ENCODE measurements around the gene BRAF. TPM values are rescaled to one million over a fixed set of nuclear protein-coding genes. Genes with fewer than 3 reads are reported as not detected.
"Not testable (repeated sequence)": the region's sequence is repeated elsewhere in the genome, so short reads cannot be mapped to it uniquely, and the experiment has no call there.

Gene BRAF
- polyA plus RNA-seq, 3 donors from 2014 or later = 4.9 to 13.2 (median 5.4) TPM

DNA sequence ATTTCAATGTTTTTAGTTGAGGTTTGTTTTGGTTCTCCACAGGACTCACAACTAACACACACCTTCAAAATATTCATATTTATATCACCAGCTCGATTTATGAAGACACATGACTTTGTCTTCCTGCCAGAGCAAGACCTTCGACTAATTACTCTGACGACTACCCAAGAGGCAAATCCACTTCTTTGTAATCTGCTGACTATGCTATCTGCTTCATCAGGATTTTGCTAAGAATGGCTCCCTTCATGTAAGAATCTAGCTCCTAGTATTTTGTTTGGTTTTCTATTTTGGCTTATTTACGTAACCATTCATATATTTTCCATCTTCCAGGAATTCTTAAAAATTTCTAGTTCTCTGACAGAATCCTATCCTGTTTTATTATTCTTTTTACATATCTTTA is 93.0 kb downstream of the BRAF start:
- no peaks in the 10 kb centered on the region for H3K27me3 Mint-ChIP-seq (ENCODE audit: low read depth in 3 of 3)
- H3K9me3 Mint-ChIP-seq = no peaks in the 10 kb centered on the region
- H3K27ac Mint-ChIP-seq = no peak overlapping the region
- peaks cover 0 to 26% (median 7%) of the 10 kb centered on the region in 3 donors for H3K36me3 Mint-ChIP-seq
- DNase-seq = no peak
- H3K4me3 Mint-ChIP-seq = no peak overlapping the region
- H3K4me1 Mint-ChIP-seq = peaks cover 5 to 15% of the 10 kb centered on the region in 2 donors

DNA sequence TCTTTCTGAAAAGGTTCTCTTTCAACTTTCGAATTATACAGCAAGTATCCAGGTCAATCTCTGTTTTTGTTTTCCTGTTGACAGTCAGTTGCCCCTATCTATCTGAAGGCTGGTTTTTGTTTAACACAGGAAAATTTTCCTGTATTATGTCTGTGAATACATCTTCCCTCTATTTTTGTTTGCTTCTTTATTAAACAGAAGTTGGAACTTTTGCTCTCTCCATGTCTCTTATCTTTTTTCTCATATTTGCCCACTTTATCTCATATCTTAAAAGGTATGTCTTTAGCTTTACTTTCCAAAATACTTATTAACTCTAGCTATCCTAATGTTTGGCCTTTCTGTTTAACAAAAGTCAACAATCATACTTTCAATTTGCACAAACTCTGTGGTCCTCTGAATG is 95.0 kb downstream of the BRAF start:
- DNase-seq = no peak
- Mint-ChIP-seq H3K27ac (no peak overlapping the region), H3K9me3 (no peaks in the 10 kb centered on the region), H3K27me3 (ENCODE audit: low read depth in 3 of 3) (no peaks in the 10 kb centered on the region), H3K4me3 (no peak overlapping the region), H3K36me3 (peaks cover 0 to 26% (median 7%) of the 10 kb centered on the region in 3 donors), H3K4me1 (peaks cover 4 to 8% of the 10 kb centered on the region in 2 donors)

DNA sequence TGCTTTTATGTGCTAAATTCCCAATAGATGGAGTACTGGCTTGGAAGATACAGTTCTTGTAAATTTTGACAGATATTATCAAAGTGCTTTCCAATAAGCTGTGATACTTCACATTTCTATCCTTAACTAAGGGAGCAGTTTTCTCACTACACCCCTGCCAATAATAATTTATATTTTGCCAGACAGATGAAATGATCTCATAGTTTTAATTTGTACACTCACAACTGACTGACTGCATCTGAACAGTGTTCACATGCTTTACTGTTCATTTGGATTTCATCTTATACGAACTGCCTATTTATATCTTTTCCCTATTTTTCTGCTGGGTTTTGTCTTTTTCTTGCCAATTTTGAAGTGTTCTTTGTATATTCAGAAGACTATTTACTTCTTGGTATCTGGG is 96.0 kb downstream of the BRAF start:
- Mint-ChIP-seq H3K27me3 (ENCODE audit: low read depth in 3 of 3) (no peaks in the 10 kb centered on the region), H3K4me3 (no peak overlapping the region), H3K4me1 (no peaks in the 10 kb centered on the region), H3K9me3 (no peaks in the 10 kb centered on the region), H3K36me3 (peaks cover 0 to 22% (median 4%) of the 10 kb centered on the region in 3 donors), H3K27ac (no peak overlapping the region)
- no peak for DNase-seq

DNA sequence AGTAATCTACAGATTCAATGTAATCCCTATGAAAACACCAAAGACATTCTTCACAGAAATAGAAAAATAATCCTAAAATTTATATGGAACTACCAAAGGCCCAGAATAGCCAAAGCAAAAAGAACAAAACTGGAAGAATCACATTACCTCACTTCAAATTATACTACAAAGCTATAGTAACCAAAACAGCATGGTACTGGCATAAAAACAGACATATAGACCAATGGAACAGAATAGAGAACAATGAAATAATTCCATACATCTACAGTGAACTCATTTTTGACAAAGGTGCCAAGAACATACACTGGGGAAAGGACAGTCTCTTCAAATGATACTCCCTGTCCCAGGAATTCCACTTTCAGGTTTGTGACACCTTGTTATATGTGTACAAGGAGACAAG is 107.3 kb downstream of the BRAF start:
- H3K4me1 Mint-ChIP-seq; H3K27ac Mint-ChIP-seq; DNase-seq; H3K36me3 Mint-ChIP-seq; H3K27me3 Mint-ChIP-seq (ENCODE audit: low read depth in 3 of 3); H3K9me3 Mint-ChIP-seq; H3K4me3 Mint-ChIP-seq: not testable (repeated sequence)

DNA sequence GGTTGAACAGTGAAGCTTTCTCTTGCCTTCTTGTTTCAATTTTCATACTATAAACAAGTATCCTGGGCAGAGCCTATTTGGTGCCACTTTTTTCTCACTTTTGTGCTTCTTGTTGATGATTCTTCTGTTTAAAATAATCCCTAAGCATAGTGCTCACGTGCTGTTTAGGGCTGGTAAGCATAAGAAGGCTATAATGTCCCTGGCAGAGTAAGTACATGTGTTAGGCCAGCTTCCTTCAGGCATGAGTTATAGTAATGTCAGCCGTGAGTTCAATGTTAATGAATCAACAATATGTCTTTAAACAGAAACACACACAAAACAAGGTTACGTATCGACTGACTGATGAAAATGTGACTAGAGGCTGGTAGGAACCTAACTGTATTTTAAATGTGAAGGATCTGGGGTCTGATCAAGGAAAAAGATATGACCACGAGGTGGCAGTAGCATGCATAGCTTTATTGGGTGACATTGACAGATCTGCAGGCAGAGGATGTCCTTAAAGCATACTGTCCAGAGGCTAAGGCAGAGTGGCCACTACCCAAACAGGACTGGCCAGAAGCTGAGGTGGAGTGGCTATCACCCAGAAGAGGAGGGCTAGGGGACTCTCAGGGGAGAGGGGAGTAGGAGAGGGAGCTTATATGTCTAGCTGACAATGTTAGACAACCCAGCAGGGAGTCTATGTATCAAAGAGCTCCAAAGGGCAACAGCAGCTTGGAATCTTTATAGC is 113.7 kb downstream of the BRAF start:
- Mint-ChIP-seq H3K9me3 (no peaks in the 10 kb centered on the region), H3K27me3 (ENCODE audit: low read depth in 3 of 3) (no peaks in the 10 kb centered on the region), H3K36me3 (no peaks in the 10 kb centered on the region), H3K4me3 (no peak overlapping the region), H3K27ac (peak overlapping the region in 1 of 6 donors; percentile 61), H3K4me1 (peaks cover 4 to 5% of the 10 kb centered on the region in 2 donors)
- DNase-seq = peak; percentile 54 to 60 (median 57)

DNA sequence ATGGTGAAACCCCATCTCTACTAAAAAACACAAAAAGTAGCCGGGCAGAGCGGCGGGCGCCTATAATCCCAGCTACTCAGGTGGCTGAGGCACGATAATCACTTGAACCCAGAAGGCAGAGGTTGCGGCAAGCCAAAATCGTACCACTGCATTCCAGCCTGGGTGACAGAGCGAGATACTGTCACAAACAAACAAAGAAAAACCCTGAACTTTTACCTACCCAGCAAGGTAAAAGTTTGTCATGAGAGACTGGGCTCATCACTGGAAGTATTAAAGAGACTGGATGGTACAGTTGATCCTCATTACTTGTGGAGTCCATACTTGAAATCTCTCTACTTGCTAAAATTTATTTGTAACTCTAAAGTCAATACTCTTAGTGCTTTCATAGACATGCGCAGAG is 114.3 kb downstream of the BRAF start:
- Mint-ChIP-seq H3K36me3 (no peaks in the 10 kb centered on the region), H3K4me1 (peaks cover 4 to 5% of the 10 kb centered on the region in 2 donors), H3K27ac (no peak overlapping the region), H3K9me3 (no peaks in the 10 kb centered on the region), H3K4me3 (no peak overlapping the region), H3K27me3 (ENCODE audit: low read depth in 3 of 3) (no peaks in the 10 kb centered on the region)
- no peak for DNase-seq

DNA sequence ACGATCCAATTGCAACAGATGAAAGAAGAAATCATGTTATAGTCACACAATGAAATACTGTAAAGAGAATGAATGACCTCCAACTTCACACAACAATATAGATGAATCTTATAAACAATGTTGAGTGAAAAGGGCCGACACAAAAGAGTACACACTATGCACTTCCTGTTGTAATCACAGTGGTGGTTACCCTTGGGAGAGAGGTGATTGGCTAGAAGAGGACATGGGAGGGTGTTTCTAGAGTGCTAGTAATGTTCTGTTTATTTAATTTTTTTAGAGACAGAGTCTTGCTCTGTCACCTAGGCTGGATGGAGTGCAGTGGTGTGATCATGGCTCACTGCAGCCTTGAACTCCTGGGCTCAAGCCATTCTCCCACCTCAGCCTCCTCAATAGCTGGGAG is 145.8 kb downstream of the BRAF start:
- H3K36me3 Mint-ChIP-seq = peaks cover 13 to 31% (median 21%) of the 10 kb centered on the region in 3 donors
- peaks cover 6 to 8% of the 10 kb centered on the region in 2 donors for H3K4me1 Mint-ChIP-seq
- no peaks in the 10 kb centered on the region for H3K9me3 Mint-ChIP-seq
- peak overlapping the region in 2 of 6 donors; percentile 59 to 89 for H3K27ac Mint-ChIP-seq
- DNase-seq = peak in 2 of 3 donors; percentile 4 to 8
- peak overlapping the region in 1 of 5 donors; percentile 0 for H3K4me3 Mint-ChIP-seq
- H3K27me3 Mint-ChIP-seq (ENCODE audit: low read depth in 3 of 3) = no peaks in the 10 kb centered on the region

DNA sequence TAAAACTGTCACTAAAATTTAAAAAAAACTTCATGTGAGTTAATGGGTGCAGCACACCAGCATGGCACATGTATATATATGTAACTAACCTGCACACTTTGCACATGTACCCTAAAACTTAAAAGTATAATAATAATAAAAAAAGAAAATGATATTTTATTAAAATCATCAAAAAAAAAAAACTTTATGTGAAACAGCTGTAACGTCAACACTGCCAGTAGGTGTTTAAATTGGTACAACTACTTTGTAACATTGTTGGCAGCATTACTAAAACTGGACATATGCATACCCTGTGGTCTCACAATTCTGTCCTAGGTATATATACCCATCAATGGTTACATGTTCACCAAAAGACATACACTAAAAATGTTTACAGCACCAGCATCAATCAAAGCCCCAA is 146.2 kb downstream of the BRAF start:
- no peaks in the 10 kb centered on the region for H3K9me3 Mint-ChIP-seq
- H3K27me3 Mint-ChIP-seq (ENCODE audit: low read depth in 3 of 3) = no peaks in the 10 kb centered on the region
- H3K4me1 Mint-ChIP-seq = peaks cover 6 to 8% of the 10 kb centered on the region in 2 donors
- H3K27ac Mint-ChIP-seq = peak overlapping the region in 1 of 6 donors; percentile 59
- no peak overlapping the region for H3K4me3 Mint-ChIP-seq
- H3K36me3 Mint-ChIP-seq = peaks cover 13 to 31% (median 25%) of the 10 kb centered on the region in 3 donors
- DNase-seq = no peak

DNA sequence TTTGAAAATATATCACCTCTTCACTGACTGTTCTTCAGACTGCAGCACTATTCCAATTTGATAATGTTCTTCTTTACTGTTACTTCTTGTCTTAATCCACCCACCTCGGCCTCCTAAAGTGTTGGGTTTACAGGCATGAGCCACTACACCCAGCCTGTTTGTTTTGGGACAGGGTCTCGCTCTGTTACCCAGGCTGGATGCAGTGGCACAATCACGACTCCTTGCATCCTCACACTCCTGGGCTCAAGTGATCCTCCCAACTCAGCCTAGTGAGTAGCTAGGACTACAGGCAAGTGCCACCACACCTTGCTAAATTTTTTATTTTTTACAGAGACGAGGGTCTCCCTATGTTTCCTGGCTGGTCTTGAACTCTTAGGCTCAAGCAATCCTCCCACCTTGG is 150.4 kb downstream of the BRAF start:
- Mint-ChIP-seq H3K4me3 (no peak overlapping the region), H3K9me3 (no peaks in the 10 kb centered on the region), H3K36me3 (peaks cover 15 to 36% (median 34%) of the 10 kb centered on the region in 3 donors), H3K27me3 (ENCODE audit: low read depth in 3 of 3) (no peaks in the 10 kb centered on the region), H3K27ac (no peak overlapping the region), H3K4me1 (peaks cover 6 to 8% of the 10 kb centered on the region in 2 donors)
- DNase-seq = no peak

DNA sequence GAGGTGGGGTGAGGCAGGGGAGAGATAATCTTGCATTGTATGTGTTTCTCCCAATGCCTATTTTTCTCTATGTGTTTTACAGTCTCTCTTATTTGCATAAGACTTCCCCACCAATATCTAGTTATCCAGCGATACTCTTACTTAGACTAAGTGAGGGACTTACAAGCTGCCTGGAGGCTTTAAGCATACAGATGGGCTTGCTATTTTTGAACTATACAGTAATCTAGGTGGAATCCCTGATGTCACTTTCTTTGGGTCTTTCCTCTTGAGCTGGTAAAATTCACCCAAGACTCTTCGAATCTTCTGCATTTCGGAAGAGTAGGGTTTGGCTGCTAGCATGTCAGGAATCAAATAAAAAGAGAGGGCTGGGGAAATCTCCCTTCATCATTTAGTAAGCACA is 151.6 kb downstream of the BRAF start:
- H3K27me3 Mint-ChIP-seq (ENCODE audit: low read depth in 3 of 3) = no peaks in the 10 kb centered on the region
- no peak overlapping the region for H3K4me3 Mint-ChIP-seq
- H3K36me3 Mint-ChIP-seq = peaks cover 12 to 37% (median 33%) of the 10 kb centered on the region in 3 donors
- no peaks in the 10 kb centered on the region for H3K4me1 Mint-ChIP-seq
- no peak overlapping the region for H3K27ac Mint-ChIP-seq
- DNase-seq = no peak
- H3K9me3 Mint-ChIP-seq = no peaks in the 10 kb centered on the region

DNA sequence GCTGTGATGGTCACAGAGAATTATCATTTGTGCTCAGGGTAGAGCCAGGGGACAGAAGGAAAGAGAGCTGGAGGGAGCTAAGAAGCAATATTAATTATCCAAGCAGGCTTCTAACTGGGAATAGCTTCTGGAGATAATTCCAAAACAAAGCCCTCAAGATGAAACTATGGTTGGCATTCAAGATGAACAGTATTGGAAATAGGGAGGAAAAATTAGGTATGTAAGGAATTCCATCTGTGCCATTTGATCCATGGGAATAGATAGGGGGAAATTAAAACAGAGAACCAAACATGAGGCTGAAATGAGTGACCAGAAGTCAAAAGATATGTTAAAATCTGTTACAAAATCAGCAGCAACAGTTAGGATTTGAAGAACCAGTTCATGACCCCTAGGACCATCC is 152.9 kb downstream of the BRAF start:
- Mint-ChIP-seq H3K27me3 (ENCODE audit: low read depth in 3 of 3) (no peaks in the 10 kb centered on the region), H3K9me3 (no peaks in the 10 kb centered on the region), H3K4me3 (no peak overlapping the region), H3K36me3 (peaks cover 18 to 43% (median 35%) of the 10 kb centered on the region in 3 donors), H3K4me1 (peaks cover 4 to 11% of the 10 kb centered on the region in 2 donors), H3K27ac (no peak overlapping the region)
- no peak for DNase-seq

DNA sequence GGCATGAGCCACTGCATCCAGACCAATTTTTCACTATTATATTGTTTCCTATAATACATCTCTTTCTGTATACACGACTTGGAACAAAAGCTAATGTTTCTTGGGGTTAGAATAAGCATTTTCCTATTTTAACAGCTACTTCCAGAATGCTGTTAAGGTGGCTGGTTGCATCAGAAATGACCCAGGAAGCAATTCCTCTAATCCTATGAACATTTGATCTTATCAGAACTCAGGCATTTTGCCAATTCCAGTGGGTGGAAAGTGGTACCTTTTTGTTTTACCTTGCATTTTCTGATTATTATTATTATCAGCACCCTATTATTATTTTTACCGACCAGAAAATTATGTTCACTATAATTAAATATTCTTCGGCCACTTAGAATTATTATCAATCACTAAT is 154.9 kb downstream of the BRAF start:
- no peak overlapping the region for H3K4me3 Mint-ChIP-seq
- H3K27me3 Mint-ChIP-seq (ENCODE audit: low read depth in 3 of 3) = no peaks in the 10 kb centered on the region
- H3K4me1 Mint-ChIP-seq = peaks cover 4 to 11% of the 10 kb centered on the region in 2 donors
- no peak for DNase-seq
- H3K36me3 Mint-ChIP-seq = peaks cover 18 to 34% (median 33%) of the 10 kb centered on the region in 3 donors
- no peak overlapping the region for H3K27ac Mint-ChIP-seq
- no peaks in the 10 kb centered on the region for H3K9me3 Mint-ChIP-seq

DNA sequence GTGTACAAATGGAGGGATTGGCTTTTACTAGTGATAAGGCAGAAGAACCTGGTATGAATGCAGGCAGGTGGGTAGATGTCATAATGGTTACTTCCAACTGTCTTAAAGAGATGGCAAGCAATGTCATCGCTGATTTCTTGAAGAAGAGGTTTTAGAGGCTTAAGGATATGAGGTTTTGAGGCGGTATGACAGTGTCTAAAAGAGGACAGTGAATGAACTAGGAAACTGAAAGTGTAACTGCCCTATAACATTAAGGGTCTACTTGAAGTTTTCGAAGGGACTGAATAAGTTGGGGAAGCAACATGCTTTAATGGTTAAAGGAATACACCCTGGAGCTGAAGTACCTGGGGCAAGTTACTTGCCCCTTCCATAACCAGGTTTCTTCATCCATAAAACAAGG is 157.3 kb downstream of the BRAF start:
- H3K4me3 Mint-ChIP-seq = peak overlapping the region in 1 of 5 donors; percentile 12
- H3K9me3 Mint-ChIP-seq = no peaks in the 10 kb centered on the region
- peak overlapping the region in 3 of 6 donors; percentile 2 to 32 (median 16) for H3K27ac Mint-ChIP-seq
- peaks cover 17 to 31% (median 18%) of the 10 kb centered on the region in 3 donors for H3K36me3 Mint-ChIP-seq
- H3K27me3 Mint-ChIP-seq (ENCODE audit: low read depth in 3 of 3) = no peaks in the 10 kb centered on the region
- DNase-seq = no peak
- H3K4me1 Mint-ChIP-seq = peaks cover 4 to 11% of the 10 kb centered on the region in 2 donors

DNA sequence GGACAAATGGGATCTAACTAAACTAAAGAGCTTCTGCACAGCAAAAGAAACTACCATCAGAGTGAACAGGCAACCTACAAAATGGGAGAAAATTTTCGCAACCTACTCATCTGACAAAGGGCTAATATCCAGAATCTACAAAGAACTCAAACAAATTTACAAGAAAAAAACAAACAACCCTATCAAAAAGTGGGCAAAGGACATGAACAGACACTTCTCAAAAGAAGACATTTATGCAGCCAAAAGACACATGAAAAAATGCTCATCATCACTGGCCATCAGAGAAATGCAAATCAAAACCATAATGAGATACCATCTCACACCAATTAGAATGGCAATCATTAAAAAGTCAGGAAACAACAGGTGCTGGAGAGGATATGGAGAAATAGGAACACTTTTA is 159.3 kb downstream of the BRAF start:
- DNase-seq; H3K27me3 Mint-ChIP-seq (ENCODE audit: low read depth in 3 of 3); H3K9me3 Mint-ChIP-seq; H3K4me3 Mint-ChIP-seq; H3K27ac Mint-ChIP-seq: not testable (repeated sequence)
- Mint-ChIP-seq H3K36me3 (peaks cover 14 to 39% (median 18%) of the 10 kb centered on the region in 3 donors), H3K4me1 (peaks cover 6 to 11% of the 10 kb centered on the region in 2 donors)

DNA sequence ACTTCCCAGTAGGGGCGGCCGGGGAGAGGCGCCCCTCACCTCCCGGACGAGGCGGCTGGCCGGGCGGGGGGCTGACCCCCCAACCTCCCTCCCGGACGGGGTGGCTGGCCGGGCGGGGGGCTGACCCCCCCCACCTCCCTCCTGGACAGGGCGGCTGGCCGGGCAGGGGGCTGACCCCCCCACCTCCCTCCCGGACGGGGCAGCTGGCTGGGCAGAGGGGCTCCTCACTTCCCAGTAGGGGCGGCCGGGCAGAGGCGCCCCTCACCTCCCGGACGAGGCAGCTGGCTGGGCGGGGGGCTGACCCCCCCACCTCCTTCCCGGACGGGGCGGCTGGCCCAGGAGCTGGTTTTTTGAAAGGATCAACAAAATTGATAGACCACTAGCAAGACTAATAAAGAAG is 161.6 kb downstream of the BRAF start:
- not testable (repeated sequence) for H3K27me3 Mint-ChIP-seq (ENCODE audit: low read depth in 3 of 3); H3K9me3 Mint-ChIP-seq; H3K27ac Mint-ChIP-seq; H3K4me3 Mint-ChIP-seq; DNase-seq
- Mint-ChIP-seq H3K36me3 (peaks cover 15 to 37% (median 26%) of the 10 kb centered on the region in 3 donors), H3K4me1 (peaks cover 6 to 11% of the 10 kb centered on the region in 2 donors)
